Measurements from ENCODE around the gene EFCAB12. TPM values are rescaled to one million over a fixed set of nuclear protein-coding genes. Genes with fewer than 3 reads are reported as not detected.

EFCAB12 gene
- total and polyA plus RNA-seq, 2 of the 13 experiments (the other 11 are each of a cell fraction or from before 2014, with no cell fraction given): 0.31 to 2.4 TPM

GRCh38 chr3:129476586-129476985 is 48.1 kb upstream of the EFCAB12 start:
- H2AFZ ChIP-seq (ENCODE audit: low read length): no peak overlapping the region
- intact Hi-C loops (cut with micrococcal nuclease; ENCODE audit: unreplicated experiment): no loop called here
- ChIA-PET CTCF (ENCODE audit: low intra/inter-chr PET ratio, low total read pairs) (no interaction called here), POLR2A (no interaction called here)
- H3K4me2 ChIP-seq (ENCODE audit: low read depth, low read length): no peak overlapping the region
- peaks cover 14 to 34% of the 10 kb centered on the region in 2 experiments for H3K36me3 ChIP-seq (replicated peaks in 1 of 2; ENCODE audit: control insufficient read depth in 1 of 2, insufficient read depth in 2 of 2, low read length in 2 of 2)
- H3K79me2 ChIP-seq (ENCODE audit: insufficient read depth, low read length): no peaks in the 10 kb centered on the region
- ATAC-seq (no peak), FAIRE-seq (no peak), DNase-seq (ENCODE audit: low spot score) (no peak)
- peaks cover 14% of the 10 kb centered on the region for H3K4me1 ChIP-seq (ENCODE audit: insufficient read depth, low read length)
- H4K20me1 ChIP-seq (ENCODE audit: insufficient read depth, low read length): no peaks in the 10 kb centered on the region
- no peak overlapping the region for H3K9ac ChIP-seq (ENCODE audit: insufficient read depth, low read depth, low read length)
- no peaks in the 10 kb centered on the region for H3K9me3 ChIP-seq (ENCODE audit: low read length)
- 99% methylated on average over 6 of the region's 6 CpGs for WGBS (ENCODE audit: low lambda C conversion rate)
- TF ChIP-seq ZNF740 (CRISPR knock-in tag; IDR thresholded peaks at IDR 0.05): no peak
- TF ChIP-seq ATF2 (CRISPR knock-in tag; IDR thresholded peaks at IDR 0.05): no peak
- TF ChIP-seq, protein P1, sequence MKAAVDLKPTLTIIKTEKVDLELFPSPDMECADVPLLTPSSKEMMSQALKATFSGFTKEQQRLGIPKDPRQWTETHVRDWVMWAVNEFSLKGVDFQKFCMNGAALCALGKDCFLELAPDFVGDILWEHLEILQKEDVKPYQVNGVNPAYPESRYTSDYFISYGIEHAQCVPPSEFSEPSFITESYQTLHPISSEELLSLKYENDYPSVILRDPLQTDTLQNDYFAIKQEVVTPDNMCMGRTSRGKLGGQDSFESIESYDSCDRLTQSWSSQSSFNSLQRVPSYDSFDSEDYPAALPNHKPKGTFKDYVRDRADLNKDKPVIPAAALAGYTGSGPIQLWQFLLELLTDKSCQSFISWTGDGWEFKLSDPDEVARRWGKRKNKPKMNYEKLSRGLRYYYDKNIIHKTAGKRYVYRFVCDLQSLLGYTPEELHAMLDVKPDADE (CRISPR knock-in tag; IDR thresholded peaks at IDR 0.05): no peak
- TF ChIP-seq GZF1 (CRISPR knock-in tag; IDR thresholded peaks at IDR 0.05): no peak
- TF ChIP-seq SOX6 (IDR thresholded peaks at IDR 0.05): no peak
- no peak for TF ChIP-seq SOX6 (CRISPR knock-in tag; IDR thresholded peaks at IDR 0.05)
- no peak for TF ChIP-seq KIAA2018 (CRISPR knock-in tag; IDR thresholded peaks at IDR 0.05; ENCODE audit: borderline replicate concordance)
- TF ChIP-seq TP53 (CRISPR knock-in tag; conservative IDR thresholded peaks at IDR 0.05): no peak
- no peak for TF ChIP-seq ZNF3 (CRISPR knock-in tag; IDR thresholded peaks at IDR 0.05)
- TF ChIP-seq ARNT (IDR thresholded peaks at IDR 0.05): no peak
- no peak for TF ChIP-seq CEBPG (CRISPR knock-in tag; IDR thresholded peaks at IDR 0.05)
- TF ChIP-seq PHF21A (CRISPR knock-in tag; IDR thresholded peaks at IDR 0.05): no peak
- no peak for TF ChIP-seq ZNF292 (CRISPR knock-in tag; IDR thresholded peaks at IDR 0.05; ENCODE audit: borderline replicate concordance, low read depth)
- no peak for TF ChIP-seq NBN (conservative IDR thresholded peaks at IDR 0.05)
- no peak for TF ChIP-seq ZNF841 (CRISPR knock-in tag; IDR thresholded peaks at IDR 0.05; ENCODE audit: borderline replicate concordance)
- no peak for TF ChIP-seq KDM3A (CRISPR knock-in tag; IDR thresholded peaks at IDR 0.05; ENCODE audit: low read depth)
- TF ChIP-seq HOXA5 (CRISPR knock-in tag; IDR thresholded peaks at IDR 0.05): no peak
- no TSS peak for BruUV-seq (replicated peaks)
- H3K27ac ChIP-seq (ENCODE audit: extremely low read length, insufficient read depth, low read length): no peak overlapping the region
- in situ Hi-C loops (cut with HindIII; ENCODE audit: extremely low pct_ligation_motif_present, low pct_unique_long_range_greater_than_20kb): no loop called here
- no peak overlapping the region for H3K4me3 ChIP-seq (replicated peaks in 1 of 3; ENCODE audit: insufficient read depth in 1 of 3, low read depth in 2 of 3, low read length in 3 of 3)
- no peaks in the 10 kb centered on the region for H3K27me3 ChIP-seq (ENCODE audit: control insufficient read depth in 1 of 2, insufficient read depth in 2 of 2, low read length in 2 of 2)

Data from HepG2 (cell line).